Vagina (tissue), 2 donors: ENCODE measurements around the gene PSMD6. TPM values are rescaled to one million over a fixed set of nuclear protein-coding genes. Genes with fewer than 3 reads are reported as not detected.

Experiments used
- DNase-seq, 2 donors: peaks; one replicate each; pipeline ENCODE4 v3.0.0-alpha.2; 2017; ENCODE audit errors: extremely low spot score in 2 of 2
- H3K27ac ChIP-seq: fragments of 200-600 bp; sonication (generic); one replicate; pipeline ENCODE4 v1.5.1; 2019
- H3K27me3 ChIP-seq: fragments of 200-600 bp; sonication (generic); one replicate; pipeline ENCODE4 v1.5.1; 2019
- H3K36me3 ChIP-seq, 2 donors: fragments of 200-600 bp; sonication (generic); one replicate each; pipeline ENCODE4 v1.5.1; 2017 to 2019
- H3K4me1 ChIP-seq: fragments of 200-600 bp; sonication (generic); one replicate; pipeline ENCODE4 v1.5.1; 2019
- H3K4me3 ChIP-seq, 2 donors: fragments of 200-600 bp; sonication (generic); 1 replicate in 1 of 2; 2 replicates in 1 of 2; pipeline ENCODE4 v1.5.1; 2016 to 2019
- H3K9me3 ChIP-seq: fragments of 200-600 bp; sonication (generic); one replicate; pipeline ENCODE4 v1.5.1; 2019
- POLR2A ChIP-seq, 2 donors: fragments of 450-650 bp; IDR thresholded peaks; one replicate each; pipeline ENCODE4 v1.6.1; 2017; ENCODE audit warnings: antibody characterized with exemption in 2 of 2, mild to moderate bottlenecking in 2 of 2, moderate library complexity in 2 of 2
- POLR2AphosphoS5 ChIP-seq, 2 donors: sonication (generic); formaldehyde crosslinking; IDR thresholded peaks; one replicate each; pipeline ENCODE4 v1.9.0; 2017; ENCODE audit warnings: antibody characterized with exemption in 2 of 2, mild to moderate bottlenecking in 2 of 2, low read depth in 1 of 2; ENCODE audit not compliant: insufficient read depth in 1 of 2
- intact Hi-C: fragments of 100-400 bp; cut with DNase I; formaldehyde crosslinking; loops from one replicate; pipeline ENCODE4 v1.15.1; 2023
- total RNA-seq: library from RNA; depleted of rRNA; stranded (reverse); fragments of >200 nt; gene quantifications from one replicate; pipeline ENCODE4 v1.2.3, GENCODE V29; 2016
- TF ChIP-seq, protein P1 (sequence below), 3 experiments: fragments of 450-650 bp in 2 of 3; fragments of 200-600 bp in 1 of 3; sonication (generic) in 1 of 3; IDR thresholded peaks; one replicate each; pipeline ENCODE4 v1.5.1; 2017 to 2019; ENCODE audit warnings: antibody characterized with exemption in 3 of 3, mild to moderate bottlenecking in 2 of 3, moderate library complexity in 2 of 3

The PSMD6 gene
- total RNA-seq, 1 donor from 2014 or later: 50.3 TPM

DNA sequence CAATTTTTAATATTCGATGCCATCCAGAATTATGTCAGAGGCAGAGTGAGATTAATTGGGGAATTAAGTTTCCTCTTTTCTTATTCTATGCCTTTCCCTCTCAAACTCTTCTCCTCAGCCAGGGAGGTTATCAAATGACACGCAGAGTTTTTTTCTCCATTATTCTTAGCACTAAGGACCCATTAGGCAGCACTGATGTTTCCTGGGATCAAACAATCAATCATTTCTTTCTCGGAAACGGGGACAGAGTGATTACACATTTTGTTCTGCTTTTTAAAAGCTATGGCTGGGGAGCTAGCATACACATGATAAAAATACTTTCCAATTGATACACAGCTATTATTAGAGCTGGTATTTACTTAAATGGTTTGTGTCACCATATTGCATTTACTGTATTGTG, 35.3 kb upstream of the PSMD6 start:
- Histone ChIP-seq H3K36me3 (no peaks in the 10 kb centered on the region), H3K27me3 (no peaks in the 10 kb centered on the region), H3K4me1 (no peaks in the 10 kb centered on the region), H3K9me3 (no peaks in the 10 kb centered on the region), H3K4me3 (no peak overlapping the region), H3K27ac (no peak overlapping the region)
- DNase-seq: no peak
- TF ChIP-seq, protein P1, sequence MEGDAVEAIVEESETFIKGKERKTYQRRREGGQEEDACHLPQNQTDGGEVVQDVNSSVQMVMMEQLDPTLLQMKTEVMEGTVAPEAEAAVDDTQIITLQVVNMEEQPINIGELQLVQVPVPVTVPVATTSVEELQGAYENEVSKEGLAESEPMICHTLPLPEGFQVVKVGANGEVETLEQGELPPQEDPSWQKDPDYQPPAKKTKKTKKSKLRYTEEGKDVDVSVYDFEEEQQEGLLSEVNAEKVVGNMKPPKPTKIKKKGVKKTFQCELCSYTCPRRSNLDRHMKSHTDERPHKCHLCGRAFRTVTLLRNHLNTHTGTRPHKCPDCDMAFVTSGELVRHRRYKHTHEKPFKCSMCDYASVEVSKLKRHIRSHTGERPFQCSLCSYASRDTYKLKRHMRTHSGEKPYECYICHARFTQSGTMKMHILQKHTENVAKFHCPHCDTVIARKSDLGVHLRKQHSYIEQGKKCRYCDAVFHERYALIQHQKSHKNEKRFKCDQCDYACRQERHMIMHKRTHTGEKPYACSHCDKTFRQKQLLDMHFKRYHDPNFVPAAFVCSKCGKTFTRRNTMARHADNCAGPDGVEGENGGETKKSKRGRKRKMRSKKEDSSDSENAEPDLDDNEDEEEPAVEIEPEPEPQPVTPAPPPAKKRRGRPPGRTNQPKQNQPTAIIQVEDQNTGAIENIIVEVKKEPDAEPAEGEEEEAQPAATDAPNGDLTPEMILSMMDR (IDR thresholded peaks at IDR 0.05): no peak
- TF ChIP-seq POLR2A (IDR thresholded peaks at IDR 0.05) (no peak), POLR2AphosphoS5 (IDR thresholded peaks at IDR 0.05; ENCODE audit: insufficient read depth in 1 of 2, low read depth in 1 of 2) (no peak)
- intact Hi-C loops: no loop called here

DNA sequence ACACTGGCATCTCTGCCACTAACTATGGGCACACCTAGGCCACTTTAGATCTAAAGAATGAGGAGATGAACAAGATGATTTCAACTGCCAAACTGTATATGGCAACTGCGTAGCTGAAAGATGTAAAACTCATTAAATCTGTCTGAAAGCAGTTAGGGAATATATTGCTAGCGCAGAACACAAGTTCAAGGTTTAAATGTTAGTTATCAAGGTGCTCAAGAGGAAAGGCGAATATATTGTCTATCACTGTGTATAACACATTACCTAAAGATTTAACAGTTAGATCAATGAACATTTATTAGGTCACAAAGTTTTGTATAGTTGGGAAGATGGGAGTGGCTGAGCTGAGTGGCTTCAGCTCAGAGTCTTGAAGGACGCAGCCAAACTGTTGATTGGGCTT, 33.9 kb upstream of the PSMD6 start:
- no peaks in the 10 kb centered on the region for H3K36me3 ChIP-seq
- no peaks in the 10 kb centered on the region for H3K9me3 ChIP-seq
- no peaks in the 10 kb centered on the region for H3K27me3 ChIP-seq
- H3K27ac ChIP-seq: no peak overlapping the region
- intact Hi-C loops: no loop called here
- TF ChIP-seq, protein P1 (IDR thresholded peaks at IDR 0.05): no peak
- TF ChIP-seq POLR2A (IDR thresholded peaks at IDR 0.05): no peak
- TF ChIP-seq POLR2AphosphoS5 (IDR thresholded peaks at IDR 0.05; ENCODE audit: insufficient read depth in 1 of 2, low read depth in 1 of 2): no peak
- H3K4me3 ChIP-seq: no peak overlapping the region
- H3K4me1 ChIP-seq: no peaks in the 10 kb centered on the region
- DNase-seq: no peak

DNA sequence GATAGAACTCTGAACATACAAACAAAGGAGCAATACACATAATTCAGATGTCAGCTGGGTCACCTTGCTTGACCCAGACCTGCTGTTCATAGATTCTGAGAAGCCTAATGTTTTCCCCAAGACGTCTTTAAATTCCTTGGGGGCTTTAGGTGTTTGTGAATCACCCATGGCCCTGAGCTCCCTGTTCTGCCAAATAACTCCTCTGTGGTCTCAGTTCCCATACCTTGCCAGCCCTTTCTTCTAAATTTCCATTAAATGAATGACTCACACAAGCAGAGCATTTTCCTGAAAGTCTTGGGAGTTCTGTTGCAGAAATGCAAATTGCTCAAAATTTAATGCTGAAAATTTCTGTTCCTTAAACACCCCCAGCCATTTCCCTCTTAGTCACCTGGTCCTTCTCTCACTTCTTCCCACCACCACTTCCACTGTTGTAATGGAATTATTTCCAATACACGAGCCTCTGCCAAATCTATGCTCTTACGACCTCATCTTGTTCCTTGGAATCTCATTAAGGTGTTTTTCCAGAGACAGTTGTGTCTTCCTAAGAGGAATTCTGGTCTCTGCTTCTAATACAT, 33.4 kb upstream of the PSMD6 start:
- TF ChIP-seq, protein P1 (IDR thresholded peaks at IDR 0.05): no peak
- TF ChIP-seq POLR2AphosphoS5 (IDR thresholded peaks at IDR 0.05; ENCODE audit: insufficient read depth in 1 of 2, low read depth in 1 of 2): no peak
- TF ChIP-seq POLR2A (IDR thresholded peaks at IDR 0.05): no peak

DNA sequence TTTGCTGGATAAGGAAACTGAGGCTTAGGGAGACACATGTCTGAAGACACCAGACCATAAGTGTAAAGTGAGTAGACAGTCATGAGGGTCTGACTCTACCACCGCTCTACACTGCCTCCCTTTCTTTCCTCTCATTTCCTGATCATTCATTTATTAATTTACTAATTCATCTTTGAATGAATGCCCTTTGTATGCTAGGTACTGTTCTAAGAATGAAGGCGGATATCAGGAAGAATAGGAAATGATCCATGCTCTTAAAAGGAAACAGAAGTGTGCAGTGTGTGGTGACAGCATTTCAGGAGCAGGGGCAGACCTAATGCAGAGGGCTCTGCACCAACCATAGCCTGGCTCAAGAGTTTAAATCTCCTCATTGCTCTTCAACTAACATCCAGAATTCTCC, 31.8 kb upstream of the PSMD6 start:
- H3K4me3 ChIP-seq: no peak overlapping the region
- H3K36me3 ChIP-seq: no peaks in the 10 kb centered on the region
- H3K9me3 ChIP-seq: no peaks in the 10 kb centered on the region
- no peaks in the 10 kb centered on the region for H3K27me3 ChIP-seq
- intact Hi-C loops: no loop called here
- no peak overlapping the region for H3K27ac ChIP-seq
- TF ChIP-seq, protein P1 (IDR thresholded peaks at IDR 0.05): no peak
- DNase-seq: no peak
- H3K4me1 ChIP-seq: no peaks in the 10 kb centered on the region

More for the DNA sequence above, 33.4 kb upstream of the PSMD6 start:
- H3K4me3 ChIP-seq: no peak overlapping the region
- no peaks in the 10 kb centered on the region for H3K9me3 ChIP-seq
- H3K27me3 ChIP-seq: no peaks in the 10 kb centered on the region
- no peaks in the 10 kb centered on the region for H3K4me1 ChIP-seq
- no peaks in the 10 kb centered on the region for H3K36me3 ChIP-seq
- intact Hi-C loops: no loop called here
- no peak for DNase-seq
- H3K27ac ChIP-seq: no peak overlapping the region

DNA sequence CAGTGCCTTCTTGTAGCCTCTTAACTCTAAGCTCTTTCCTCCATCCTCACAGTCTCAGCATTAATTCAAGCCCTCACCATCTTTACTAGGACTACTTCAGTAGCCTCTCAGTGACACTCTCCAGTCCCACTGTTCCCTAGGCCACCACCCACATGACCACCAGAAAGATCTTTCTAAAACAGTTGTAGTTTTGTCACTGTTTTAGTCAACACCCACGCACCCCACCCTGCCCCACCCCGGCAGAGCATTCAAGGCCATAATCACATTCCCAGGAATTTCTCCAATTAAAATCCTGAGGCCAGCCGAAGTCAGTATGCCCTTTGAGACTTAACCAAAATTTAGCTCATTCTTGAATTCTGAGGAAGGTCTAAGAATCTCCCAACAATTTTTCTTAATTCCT, 31.2 kb upstream of the PSMD6 start:
- no peak for DNase-seq
- H3K36me3 ChIP-seq: no peaks in the 10 kb centered on the region
- no peak overlapping the region for H3K27ac ChIP-seq
- TF ChIP-seq POLR2AphosphoS5 (IDR thresholded peaks at IDR 0.05; ENCODE audit: insufficient read depth in 1 of 2, low read depth in 1 of 2) (no peak), POLR2A (IDR thresholded peaks at IDR 0.05) (no peak)
- TF ChIP-seq, protein P1 (IDR thresholded peaks at IDR 0.05): no peak
- H3K27me3 ChIP-seq: no peaks in the 10 kb centered on the region
- intact Hi-C loops: no loop called here
- no peaks in the 10 kb centered on the region for H3K9me3 ChIP-seq
- no peaks in the 10 kb centered on the region for H3K4me1 ChIP-seq
- H3K4me3 ChIP-seq: no peak overlapping the region
